Activated gamma-delta T cell (primary cell): ENCODE data around the gene PPIF.

Experiments
- DNase-seq: peaks from one replicate; lab custom pipeline; 2025; lab: John Stamatoyannopoulos, UW

PPIF gene

DNA sequence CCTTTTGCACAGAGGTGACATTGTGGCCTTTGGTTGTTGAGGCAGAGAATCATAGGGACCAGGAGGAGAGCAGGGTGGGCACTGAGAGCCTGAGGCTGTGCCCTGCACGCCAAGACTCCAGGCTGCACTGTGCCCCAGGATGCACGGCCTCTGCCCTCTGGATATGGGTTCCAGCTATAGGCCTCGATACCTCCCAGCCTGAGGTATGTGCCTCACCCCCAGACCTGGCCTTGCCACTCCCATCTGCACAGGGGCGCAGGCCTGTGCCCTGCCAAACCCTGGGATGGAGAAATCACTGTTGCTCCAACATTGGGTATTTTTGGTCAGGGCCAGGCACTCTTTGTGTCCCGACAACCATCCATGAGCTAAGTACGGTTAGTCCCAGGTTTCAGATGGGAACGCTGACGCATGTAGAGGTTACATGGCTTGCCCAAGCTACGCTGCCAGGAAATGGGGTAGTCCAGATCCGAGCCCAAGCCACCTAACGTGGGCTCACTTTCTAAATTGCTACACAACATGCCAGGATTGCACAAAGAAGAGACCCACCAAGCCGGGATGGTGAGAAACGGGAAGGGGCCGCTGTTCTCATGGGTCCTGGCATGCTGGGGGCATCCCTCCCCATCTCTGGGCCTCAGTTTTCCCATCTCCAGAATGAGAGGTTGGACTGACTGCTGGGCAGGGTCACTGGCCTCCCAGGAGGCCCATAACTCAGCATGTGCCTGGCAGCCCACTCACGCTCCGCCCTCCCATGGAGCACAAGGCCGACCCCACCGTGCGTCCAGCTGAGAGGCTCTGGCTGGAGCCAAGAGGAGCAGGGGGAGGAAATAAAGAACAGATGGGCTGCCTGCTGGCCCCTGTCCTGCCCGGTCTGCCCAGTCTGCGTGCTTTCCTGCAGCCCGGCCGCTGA lies 54.0 kb downstream of the PPIF start:
- no peak for DNase-seq

DNA sequence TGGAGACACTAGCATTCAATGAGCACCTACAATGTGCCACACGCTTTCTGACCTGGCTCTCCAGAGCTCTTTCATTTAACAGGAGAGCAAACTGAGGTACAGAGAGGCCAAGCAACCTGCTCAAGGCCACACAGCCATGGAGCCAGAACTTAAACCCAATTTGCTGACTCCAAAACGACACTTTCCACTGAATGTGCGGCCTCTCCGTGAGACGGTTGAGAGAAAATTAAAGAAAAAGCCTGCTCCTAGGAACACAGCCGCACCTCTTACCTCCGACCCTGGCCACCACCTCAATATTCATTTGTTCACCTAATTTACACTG lies 55.3 kb downstream of the PPIF start:
- no peak for DNase-seq

DNA sequence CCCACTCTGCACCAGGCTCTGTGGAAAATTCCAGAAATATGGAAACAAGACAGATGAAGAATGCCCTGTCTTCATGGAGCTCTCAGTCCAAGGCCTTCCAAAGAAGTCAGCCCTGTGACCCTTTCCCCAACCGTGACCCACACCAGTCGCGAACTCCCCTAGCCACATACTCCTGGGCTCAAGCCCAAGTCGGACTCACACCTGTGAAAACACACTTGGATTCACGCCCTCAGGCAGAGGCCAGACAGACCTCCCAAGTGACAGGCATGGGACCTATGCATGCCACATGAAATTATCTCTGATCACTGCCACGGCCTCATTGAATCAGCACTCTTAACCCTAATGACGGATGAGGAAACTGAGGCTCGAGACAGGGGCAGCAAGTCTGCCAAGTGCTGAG lies 55.7 kb downstream of the PPIF start:
- no peak for DNase-seq

DNA sequence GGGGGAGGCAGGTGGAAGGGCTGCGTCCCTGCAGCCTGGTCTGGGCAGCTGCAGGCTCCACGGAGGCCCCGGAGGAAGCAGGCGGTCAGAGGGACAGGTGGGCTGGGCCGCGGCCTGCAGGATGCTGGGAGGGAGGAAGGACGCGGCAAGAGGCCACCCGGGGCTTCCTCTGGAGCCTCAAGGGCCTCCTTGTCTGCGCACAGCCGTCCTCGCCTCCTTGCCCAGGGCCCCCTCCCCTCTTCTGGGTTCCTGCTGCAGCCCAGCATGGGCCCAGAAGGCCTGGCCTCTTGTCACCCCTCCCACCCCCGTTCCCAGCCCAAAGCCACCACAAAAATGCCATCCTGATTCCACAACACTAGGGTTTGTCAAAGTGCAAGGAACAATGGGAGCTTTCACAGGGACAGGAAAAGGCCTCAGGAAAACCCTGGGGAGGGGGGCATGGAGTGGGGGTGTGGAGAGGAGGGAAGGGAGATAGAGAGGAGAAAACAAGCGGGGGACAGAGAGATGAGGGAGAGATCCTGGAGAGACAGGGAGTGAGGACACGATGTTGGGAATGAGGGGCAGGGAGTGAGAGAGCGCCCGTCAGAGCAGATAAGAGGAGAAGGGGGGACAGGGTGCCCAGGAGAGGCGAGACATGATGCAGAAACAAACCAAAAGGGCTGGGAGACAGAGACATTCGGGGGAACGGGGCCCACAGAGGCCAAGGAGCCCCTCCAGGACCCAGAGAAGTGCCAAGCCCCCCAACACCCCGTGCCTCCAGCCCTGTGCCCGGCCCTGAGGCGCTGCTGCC lies 56.4 kb downstream of the PPIF start:
- DNase-seq: no peak

- no peak for DNase-seq
These were observed 57.0 kb downstream of the PPIF start for GRCh38 chr10:79404231-79404609.

DNA sequence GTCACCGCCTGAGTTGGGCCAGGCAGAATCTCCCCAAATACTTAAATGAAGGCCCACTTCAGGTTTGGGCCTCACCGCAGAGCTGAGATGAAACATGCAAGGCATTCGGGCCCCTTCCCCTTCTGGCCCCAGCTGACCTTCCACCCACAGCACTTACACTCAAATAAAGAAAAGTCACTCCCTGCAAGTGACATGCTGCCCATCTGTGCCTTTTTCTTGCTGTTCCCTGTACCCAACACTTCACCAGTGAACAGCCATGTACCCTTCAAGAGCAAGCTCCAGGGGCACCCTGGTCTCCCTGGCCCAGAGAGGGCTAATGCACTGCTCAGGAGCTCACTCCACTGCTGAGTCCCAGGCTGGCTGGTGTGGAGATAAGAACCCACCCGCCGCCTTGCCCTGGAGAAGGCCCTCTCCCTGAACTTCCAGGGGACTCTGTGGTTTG lies 57.4 kb downstream of the PPIF start:
- DNase-seq: no peak
